Choroid plexus epithelial cell (primary cell): ENCODE results near the gene ITGB6.
A peak's percentile ranks its signal among the peaks of the same experiment; 100 is the strongest.

Experiments
- DNase-seq: peaks from one replicate; pipeline ENCODE4 v3.0.0-alpha.2; 2010; ENCODE audit warnings: low read depth
- H3K4me3 ChIP-seq: 2 replicates; pipeline ENCODE4 v1.5.1; 2011; ENCODE audit warnings: low read depth, mild to moderate bottlenecking, control low read depth, low read length, moderate library complexity
- CTCF ChIP-seq: conservative IDR thresholded peaks from 2 replicates; pipeline ENCODE4 v1.5.1; 2011; ENCODE audit warnings: low read depth, mild to moderate bottlenecking, control low read depth, inconsistent platforms, low read length, moderate library complexity

The ITGB6 gene

GRCh38 chr2:160096409-160096808 is 103.7 kb downstream of the ITGB6 start:
- DNase-seq, result no peak
- TF ChIP-seq CTCF, result no peak
- H3K4me3 ChIP-seq, result no peak overlapping the region

- no peak for DNase-seq
- TF ChIP-seq CTCF, result no peak
- no peak overlapping the region for H3K4me3 ChIP-seq
These were observed 107.6 kb downstream of the ITGB6 start for GRCh38 chr2:160092445-160092844.

- TF ChIP-seq CTCF, result no peak
- peak; percentile 26 for DNase-seq
- no peak overlapping the region for H3K4me3 ChIP-seq
These were observed 108.7 kb downstream of the ITGB6 start for GRCh38 chr2:160091381-160091780.

- peak; percentile 28 for TF ChIP-seq CTCF
- peak; percentile 33 for DNase-seq
- H3K4me3 ChIP-seq, result no peak overlapping the region
These were observed 112.0 kb downstream of the ITGB6 start for GRCh38 chr2:160087854-160088745.

- TF ChIP-seq CTCF, result peak; percentile 4
- no peak for DNase-seq
These were observed 114.4 kb downstream of the ITGB6 start for GRCh38 chr2:160085662-160086061.

GRCh38 chr2:160077912-160078810 is 121.9 kb downstream of the ITGB6 start:
- no peak overlapping the region for H3K4me3 ChIP-seq
- DNase-seq, result no peak
- TF ChIP-seq CTCF, result no peak

More at GRCh38 chr2:160085662-160086061, 114.4 kb downstream of the ITGB6 start:
- H3K4me3 ChIP-seq, result no peak overlapping the region
